Stimulated activated CD4-positive, alpha-beta T cell treated with anti-CD3 and anti-CD28 coated beads, Interleukin-1b, Interleukin-23, amount 100 ng/mL, for 24 hours (primary cell): ENCODE results near the gene RBM15.

ENCODE experiments used
- DNase-seq, 4 experiments: peaks; one replicate each; pipeline ENCODE4 v3.0.0-alpha.2; 2020; ENCODE audit warnings: low read depth in 4 of 4, low spot score in 1 of 4

Gene RBM15

DNA sequence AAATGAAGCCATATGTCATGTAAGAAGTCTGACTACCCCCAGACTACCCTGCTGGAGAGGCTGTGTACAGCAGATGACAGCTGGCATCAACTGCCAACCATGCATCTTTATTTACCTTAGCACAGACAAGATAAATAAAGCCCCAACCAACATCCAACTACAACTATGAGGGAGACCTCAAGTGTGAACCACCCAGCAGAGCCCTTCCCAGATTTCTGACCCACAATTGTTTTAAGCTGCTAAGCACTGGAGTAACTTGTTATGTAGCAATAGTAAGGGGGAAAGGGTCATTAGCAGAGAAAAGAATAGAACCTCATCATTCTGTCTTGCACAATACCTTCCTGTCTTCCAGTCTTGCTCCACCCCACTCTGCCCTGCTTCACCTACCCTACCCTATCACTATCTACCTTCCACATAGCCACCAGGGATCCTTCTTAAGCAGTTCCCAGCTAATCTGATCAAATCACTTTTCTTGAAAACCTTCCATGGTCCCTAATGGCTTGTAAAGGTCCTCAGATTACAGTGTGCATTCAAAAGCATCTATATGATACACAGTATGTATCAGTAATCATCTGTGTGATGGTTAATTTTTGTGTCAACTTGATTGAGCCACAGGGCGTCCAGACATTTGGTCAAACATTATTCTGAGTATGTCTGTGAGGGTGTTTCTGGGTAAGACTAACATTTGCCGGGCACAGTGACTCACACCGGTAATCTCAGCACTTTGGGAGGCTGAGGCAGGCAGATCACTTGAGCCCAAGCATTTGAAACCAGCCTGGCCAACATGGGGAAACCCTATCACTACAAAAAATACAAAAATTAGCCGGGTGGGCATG, 19.6 kb upstream of the RBM15 start:
- DNase-seq = no peak

DNA sequence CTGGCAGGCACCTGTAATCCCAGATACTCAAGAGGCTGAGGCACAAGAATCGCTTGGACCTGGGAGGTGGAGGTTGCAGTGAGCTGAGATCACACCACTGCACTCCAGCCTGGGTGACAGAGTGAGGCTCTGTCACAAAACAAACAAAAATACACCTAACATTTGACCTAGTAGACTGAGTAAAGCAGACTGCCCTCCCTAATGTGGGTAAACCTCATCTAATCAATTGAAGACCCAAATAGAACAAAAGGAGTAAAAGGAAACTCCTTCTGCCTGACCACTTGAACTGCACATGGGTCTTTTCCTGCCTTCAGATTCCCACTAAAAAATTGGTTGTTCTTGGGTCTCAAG, 19.0 kb upstream of the RBM15 start:
- no peak for DNase-seq

DNA sequence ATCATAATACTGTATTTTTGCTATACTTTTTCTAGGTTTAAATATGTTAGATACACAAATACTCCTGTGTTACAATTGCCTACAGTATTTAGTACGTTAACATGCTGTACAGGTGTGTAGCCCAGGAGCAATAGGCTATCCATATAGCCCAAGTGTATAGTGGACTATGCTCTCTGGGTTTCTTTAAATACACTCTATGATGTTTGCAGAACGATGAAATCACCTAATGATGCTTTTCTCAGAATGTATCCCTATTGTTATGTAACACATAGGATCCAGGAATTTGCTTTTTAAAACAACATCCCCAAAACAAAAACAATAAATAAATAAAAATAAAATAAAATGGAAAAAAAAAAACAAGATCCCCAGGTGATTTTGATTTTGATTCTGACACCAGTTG, 18.1 kb upstream of the RBM15 start:
- no peak for DNase-seq

GRCh38 chr1:110321846-110322245, 17.3 kb upstream of the RBM15 start:
- no peak for DNase-seq

GRCh38 chr1:110324667-110325066, 14.5 kb upstream of the RBM15 start:
- DNase-seq = no peak

- DNase-seq = no peak
Observed at GRCh38 chr1:110326826-110327225, 12.4 kb upstream of the RBM15 start.

DNA sequence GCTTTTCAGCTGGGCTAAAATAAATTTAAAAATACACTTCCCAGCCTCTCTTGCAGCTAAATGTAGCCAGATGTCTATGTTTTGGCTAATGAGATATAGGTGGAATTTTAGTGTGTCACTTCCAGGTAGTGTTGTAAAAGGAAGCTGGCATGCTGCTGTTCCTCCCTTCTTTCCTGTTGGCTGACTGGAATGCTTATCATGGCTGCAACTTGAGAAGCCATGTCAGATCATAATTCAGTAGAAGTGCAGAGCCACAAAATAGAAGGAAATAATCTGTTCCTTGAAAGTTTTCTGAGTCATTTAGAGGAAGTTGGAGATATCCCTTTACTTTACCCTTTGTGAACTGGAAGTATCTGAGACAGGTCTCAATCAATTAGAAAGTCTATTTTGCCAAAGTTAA, 10.9 kb upstream of the RBM15 start:
- DNase-seq = no peak

- DNase-seq = no peak
Observed at GRCh38 chr1:110328700-110329099, 10.5 kb upstream of the RBM15 start.

DNA sequence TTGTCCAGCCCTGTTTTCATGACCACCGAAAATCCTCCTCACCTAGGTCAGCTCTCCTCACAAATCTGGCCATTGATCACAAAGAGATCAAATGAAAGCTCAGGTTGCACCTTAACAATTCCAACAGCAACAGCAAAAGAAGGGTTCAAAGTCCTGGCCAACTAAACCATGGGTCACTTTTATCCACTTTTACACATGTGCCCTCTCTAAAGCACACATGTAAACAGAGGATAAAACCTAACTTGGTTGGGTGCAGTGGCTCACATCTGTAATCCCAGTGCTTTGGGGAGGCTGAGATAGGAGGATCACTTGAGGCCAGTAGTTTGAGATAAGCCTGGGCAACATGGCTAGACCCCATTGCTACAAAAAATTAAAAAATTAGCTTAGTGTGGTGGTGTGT, 3.9 kb upstream of the RBM15 start:
- DNase-seq = no peak

GRCh38 chr1:110336300-110337039, 2.7 kb upstream of the RBM15 start:
- DNase-seq = no peak

GRCh38 chr1:110337704-110338308, 1.4 kb upstream of the RBM15 start:
- peak; percentile 7 to 29 (median 18) for DNase-seq

- DNase-seq = peak; percentile 75 to 90 (median 88)
Observed at GRCh38 chr1:110338309-110338885, 780 bp upstream of the RBM15 start.

DNA sequence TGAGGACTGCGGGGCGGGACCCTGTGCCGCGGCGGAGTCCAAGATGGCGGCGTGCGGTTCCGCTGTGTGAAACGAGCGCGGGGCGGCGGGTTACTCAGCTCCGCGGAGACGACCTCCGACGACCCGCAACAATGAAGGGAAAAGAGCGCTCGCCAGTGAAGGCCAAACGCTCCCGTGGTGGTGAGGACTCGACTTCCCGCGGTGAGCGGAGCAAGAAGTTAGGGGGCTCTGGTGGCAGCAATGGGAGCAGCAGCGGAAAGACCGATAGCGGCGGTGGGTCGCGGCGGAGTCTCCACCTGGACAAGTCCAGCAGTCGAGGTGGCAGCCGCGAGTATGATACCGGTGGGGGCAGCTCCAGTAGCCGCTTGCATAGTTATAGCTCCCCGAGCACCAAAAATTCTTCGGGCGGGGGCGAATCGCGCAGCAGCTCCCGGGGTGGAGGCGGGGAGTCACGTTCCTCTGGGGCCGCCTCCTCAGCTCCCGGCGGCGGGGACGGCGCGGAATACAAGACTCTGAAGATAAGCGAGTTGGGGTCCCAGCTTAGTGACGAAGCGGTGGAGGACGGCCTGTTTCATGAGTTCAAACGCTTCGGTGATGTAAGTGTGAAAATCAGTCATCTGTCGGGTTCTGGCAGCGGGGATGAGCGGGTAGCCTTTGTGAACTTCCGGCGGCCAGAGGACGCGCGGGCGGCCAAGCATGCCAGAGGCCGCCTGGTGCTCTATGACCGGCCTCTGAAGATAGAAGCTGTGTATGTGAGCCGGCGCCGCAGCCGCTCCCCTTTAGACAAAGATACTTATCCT, 430 bp downstream of the RBM15 start:
- peak; percentile 23 to 30 (median 30) for DNase-seq

- no peak for DNase-seq
Observed at GRCh38 chr1:110340207-110340468, 961 bp downstream of the RBM15 start.

DNA sequence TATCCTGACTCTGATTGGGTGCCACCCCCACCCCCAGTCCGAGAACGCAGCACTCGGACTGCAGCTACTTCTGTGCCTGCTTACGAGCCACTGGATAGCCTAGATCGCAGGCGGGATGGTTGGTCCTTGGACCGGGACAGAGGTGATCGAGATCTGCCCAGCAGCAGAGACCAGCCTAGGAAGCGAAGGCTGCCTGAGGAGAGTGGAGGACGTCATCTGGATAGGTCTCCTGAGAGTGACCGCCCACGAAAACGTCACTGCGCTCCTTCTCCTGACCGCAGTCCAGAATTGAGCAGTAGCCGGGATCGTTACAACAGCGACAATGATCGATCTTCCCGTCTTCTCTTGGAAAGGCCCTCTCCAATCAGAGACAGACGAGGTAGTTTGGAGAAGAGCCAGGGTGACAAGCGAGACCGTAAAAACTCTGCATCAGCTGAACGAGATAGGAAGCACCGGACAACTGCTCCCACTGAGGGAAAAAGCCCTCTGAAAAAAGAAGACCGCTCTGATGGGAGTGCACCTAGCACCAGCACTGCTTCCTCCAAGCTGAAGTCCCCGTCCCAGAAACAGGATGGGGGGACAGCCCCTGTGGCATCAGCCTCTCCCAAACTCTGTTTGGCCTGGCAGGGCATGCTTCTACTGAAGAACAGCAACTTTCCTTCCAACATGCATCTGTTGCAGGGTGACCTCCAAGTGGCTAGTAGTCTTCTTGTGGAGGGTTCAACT, 2.1 kb downstream of the RBM15 start:
- DNase-seq = no peak

DNA sequence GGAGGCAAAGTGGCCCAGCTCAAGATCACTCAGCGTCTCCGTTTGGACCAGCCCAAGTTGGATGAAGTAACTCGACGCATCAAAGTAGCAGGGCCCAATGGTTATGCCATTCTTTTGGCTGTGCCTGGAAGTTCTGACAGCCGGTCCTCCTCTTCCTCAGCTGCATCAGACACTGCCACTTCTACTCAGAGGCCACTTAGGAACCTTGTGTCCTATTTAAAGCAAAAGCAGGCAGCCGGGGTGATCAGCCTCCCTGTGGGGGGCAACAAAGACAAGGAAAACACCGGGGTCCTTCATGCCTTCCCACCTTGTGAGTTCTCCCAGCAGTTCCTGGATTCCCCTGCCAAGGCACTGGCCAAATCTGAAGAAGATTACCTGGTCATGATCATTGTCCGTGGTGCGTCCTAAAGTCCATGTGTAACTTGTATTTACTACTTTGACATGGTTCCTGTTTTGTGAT, 2.7 kb downstream of the RBM15 start:
- DNase-seq = no peak

DNA sequence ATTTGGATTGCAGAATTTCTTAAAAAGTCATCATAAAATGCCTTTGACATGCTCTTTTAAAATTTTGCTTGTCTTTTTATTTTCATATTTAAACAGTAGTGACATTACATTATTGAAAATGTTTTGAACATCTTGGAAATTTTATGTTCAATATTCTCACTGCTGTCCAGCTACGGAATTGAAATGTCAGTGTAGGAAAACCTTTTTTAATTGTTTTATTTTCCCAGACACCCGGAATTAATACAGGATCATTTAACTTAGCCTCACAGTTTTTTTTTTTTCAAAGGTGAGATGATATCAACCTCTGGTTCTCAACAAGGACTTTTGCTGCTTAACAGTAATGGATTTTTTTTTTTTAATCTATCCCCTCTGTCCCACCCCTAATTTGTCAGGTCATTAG, 4.1 kb downstream of the RBM15 start:
- no peak for DNase-seq

- DNase-seq = no peak
Observed at GRCh38 chr1:110344152-110344551, 5.0 kb downstream of the RBM15 start.

- DNase-seq = no peak
Observed at GRCh38 chr1:110345480-110345879, 6.3 kb downstream of the RBM15 start.

DNA sequence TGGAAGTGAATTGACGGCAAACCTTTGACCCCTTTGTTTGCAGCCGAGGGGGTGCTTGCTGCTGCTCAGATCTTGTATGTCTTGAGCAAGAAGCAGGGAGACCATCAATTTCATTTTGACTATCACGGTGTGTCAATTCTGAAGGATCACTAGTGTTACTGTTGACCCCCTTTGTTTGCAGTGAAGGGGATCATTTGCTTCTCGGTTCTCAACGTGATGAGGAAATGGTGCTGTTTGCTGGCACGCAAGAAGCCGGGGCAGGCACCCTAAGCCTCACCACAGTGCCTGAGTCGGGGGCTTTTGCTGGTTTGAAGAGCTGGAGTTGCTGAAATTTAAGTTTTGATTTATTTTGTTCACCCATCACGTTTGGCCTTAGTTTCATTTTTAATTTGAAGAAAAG, 7.5 kb downstream of the RBM15 start:
- DNase-seq = no peak
